ENCODE measurements around the gene PSMD6.

GRCh38 chr3:64039981-64040733, 16.9 kb upstream of the PSMD6 start:
- TF ChIP-seq, protein P1, sequence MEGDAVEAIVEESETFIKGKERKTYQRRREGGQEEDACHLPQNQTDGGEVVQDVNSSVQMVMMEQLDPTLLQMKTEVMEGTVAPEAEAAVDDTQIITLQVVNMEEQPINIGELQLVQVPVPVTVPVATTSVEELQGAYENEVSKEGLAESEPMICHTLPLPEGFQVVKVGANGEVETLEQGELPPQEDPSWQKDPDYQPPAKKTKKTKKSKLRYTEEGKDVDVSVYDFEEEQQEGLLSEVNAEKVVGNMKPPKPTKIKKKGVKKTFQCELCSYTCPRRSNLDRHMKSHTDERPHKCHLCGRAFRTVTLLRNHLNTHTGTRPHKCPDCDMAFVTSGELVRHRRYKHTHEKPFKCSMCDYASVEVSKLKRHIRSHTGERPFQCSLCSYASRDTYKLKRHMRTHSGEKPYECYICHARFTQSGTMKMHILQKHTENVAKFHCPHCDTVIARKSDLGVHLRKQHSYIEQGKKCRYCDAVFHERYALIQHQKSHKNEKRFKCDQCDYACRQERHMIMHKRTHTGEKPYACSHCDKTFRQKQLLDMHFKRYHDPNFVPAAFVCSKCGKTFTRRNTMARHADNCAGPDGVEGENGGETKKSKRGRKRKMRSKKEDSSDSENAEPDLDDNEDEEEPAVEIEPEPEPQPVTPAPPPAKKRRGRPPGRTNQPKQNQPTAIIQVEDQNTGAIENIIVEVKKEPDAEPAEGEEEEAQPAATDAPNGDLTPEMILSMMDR (IDR thresholded peaks at IDR 0.05), result no peak
- TF ChIP-seq POLR2A (IDR thresholded peaks at IDR 0.05), result no peak

All from breast epithelium (tissue), 3 donors.